Activated T-helper 1 cell treated with Interleukin-2 at 50 U/mL for 16 hours (primary cell): ENCODE results near the gene FGF1.

Experiments used
- DNase-seq: peaks from one replicate; pipeline ENCODE4 v3.0.0-alpha.2; 2020; ENCODE audit warnings: low read depth

FGF1 gene

DNA sequence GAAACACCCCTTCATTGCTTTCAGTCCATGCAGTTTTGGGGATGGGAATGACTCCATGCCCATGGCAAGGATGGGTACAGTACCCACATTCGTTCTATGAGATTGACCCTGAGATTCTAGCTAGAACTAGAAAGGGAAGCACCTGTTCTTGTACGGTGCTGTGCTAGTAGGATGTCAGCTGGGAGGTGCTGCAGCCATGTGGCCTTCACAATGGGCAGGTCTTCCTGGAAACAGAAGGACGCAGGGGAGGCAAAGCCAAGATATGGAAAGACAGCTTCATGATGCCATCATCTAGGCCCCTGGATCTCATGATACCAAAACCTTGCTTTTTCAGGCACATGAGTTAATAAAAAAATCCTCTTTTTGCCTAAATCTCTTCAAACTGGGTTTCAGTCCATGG, 10.5 kb upstream of the FGF1 start:
- DNase-seq, result no peak

DNA sequence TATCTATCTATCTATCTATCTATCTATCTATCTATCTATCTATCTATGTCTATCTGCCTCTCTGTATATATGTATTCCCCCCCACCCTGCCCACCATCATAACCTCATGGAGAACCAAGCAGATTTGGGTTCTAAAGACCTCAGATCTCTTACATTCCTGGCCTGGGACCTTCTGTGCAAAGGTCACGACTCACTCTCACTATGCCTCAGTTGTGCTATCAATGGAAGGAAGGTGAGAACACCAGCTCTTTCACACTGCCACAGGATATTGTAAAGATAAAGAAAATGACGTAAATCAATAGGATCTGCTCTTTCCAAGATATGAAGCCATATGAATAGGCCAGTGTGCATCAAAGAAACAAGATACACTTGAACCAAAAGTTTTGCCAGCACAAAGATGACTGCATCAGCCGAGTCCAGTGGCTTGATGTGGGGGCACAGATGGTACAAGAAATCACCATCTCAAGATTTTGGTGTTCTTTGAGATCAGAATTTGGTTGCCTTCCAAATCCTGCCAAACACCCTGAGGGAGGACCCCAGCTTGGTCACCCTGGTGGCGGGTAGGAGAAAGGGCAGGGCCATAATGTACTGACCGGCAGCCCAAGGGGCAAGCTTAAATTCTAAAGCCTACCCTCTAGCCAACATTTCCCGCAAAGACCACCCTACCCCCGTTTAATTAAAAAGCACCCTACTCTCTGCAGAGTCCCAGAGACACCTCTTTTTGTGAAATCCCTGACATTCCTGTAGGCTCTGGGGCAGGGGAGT, 8.4 kb upstream of the FGF1 start:
- DNase-seq, result no peak

DNA sequence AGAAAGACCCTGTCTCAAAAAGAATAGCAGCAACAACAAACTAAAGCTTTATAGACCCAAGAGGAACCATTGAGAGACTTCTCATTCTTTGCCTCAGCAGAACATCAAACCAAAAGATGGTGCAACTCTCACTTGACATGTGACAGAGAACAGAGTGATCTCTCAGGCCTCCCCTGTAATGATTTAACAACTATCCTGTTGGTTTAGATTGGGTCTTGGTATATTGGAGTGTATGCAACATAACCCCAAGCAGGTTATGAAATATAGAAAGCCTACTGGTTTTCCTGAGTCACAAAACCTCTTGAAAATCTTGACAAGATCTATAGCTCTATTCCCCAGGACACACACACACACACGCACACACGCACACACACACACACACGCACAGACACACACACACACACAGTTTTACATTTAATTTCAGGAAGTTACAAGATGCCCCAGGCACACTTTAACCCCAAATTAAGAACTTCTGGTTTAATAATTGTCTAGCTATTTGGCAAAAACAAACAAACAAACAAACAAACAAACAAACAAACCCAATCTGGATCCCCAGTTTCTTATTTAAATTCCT, 6.5 kb upstream of the FGF1 start:
- no peak for DNase-seq

DNA sequence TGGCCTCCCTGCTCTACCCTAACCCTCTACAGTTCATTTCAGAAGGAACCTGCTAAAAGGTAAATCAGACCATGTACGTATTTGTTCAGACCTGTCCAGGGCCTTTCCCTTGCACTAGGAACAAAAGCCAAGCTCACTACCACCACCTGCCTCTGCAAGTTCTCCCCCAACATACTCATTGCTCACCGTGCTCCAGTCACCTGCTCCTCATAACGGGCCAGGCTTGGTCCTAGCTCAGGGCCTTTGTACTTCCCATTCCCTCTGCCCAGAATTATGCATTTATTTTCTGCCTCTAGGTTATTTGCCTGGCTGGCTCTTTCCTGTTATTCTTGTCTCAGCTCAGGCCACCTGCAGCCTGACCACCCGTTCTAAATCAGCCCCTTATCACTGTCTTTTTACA, 4.8 kb upstream of the FGF1 start:
- no peak for DNase-seq

DNA sequence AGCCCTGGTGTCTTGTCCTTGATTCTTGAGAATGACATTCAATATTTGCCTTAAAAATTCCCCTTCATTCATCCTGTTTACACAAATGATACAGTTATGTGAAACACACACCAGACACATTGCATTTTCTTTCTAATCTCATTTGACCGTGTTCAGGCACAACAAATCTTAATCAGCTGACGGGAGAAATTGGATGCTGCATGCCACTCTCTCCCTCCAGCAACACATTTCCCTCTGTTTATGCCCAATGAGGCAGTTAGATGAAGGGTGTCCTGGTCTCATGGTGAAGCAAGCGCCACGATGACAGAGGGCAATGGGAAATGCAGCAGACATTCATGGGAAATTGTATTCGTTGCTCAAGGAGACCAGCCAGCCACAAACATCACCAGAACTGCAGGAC, 3.2 kb upstream of the FGF1 start:
- DNase-seq, result no peak

DNA sequence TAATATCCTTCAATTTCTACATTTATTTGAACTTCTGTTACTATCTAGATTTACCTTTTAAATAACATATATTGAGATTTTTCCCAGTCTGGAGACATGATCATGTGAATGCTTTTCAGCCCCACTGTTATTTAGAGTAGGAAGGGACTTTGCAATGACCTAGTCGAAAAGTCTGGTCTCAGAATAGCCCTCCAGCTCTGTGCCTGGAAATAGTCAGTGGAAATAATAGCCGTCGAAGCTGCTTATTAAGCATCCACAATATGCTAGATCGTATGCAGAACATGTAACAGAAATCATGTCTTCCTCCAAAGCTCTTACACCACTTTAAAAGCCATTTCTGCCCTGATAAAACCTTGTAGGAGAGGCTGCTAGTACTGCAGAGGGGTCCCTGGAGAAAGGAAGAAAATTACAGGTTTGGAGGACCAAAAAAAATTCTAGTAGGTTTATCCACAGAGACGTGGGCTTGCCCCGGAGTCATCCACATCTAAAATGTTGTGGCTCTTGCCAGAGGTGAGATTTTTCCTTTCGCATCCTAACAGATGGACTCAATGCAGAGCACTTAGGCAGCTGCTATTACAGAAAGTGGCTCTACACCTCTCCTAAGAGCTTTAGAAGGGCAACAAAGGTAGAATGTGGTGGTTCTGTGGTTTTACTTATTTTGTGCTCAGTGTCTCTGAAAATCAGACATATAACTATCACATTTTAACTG, 2.5 kb upstream of the FGF1 start:
- no peak for DNase-seq

DNA sequence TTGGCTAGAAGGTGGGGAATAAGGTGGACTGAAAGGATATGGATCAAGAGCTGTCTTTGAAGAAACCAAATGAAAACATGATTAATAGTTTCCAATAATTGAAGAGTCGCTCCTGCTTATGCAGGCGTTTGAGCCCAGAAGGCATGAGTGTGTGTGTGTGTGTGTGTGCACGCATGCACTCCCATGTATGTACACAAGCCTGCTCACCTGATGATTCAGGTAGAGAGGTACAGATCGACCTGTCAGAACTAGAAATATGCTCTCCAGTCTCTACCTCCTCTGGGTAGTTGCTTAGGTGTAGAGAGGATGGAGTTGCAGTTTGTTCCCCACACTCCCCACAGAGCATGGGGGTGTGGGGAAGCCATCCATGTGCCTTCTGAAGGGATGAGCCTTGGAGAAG, 1.1 kb upstream of the FGF1 start:
- DNase-seq, result no peak

DNA sequence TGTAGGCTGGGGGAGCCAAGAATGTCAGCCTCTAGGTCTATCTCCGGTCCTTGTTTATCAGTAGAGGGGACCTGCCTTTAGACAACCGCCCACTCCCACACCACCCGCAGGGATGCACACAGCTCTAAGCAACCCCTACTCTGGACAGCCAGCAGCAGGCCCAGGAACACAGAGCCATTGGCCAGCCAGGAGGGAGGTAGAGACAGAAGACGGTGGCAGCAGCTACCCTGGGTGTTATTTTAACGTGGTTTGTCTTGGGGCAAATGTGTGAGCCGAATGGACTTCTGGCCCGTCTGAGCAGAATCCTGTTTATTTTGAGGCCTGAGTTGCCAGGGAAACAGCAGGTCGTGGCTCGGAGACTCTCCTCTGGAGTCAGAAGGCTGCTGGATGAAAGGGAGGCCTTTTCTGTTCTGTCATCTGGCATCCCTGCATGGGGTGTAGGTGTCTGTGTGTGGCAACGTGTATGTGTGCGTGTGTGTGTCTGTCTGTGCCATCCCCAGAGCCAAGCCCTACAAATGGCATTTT, 382 bp upstream of the FGF1 start:
- DNase-seq, result no peak

DNA sequence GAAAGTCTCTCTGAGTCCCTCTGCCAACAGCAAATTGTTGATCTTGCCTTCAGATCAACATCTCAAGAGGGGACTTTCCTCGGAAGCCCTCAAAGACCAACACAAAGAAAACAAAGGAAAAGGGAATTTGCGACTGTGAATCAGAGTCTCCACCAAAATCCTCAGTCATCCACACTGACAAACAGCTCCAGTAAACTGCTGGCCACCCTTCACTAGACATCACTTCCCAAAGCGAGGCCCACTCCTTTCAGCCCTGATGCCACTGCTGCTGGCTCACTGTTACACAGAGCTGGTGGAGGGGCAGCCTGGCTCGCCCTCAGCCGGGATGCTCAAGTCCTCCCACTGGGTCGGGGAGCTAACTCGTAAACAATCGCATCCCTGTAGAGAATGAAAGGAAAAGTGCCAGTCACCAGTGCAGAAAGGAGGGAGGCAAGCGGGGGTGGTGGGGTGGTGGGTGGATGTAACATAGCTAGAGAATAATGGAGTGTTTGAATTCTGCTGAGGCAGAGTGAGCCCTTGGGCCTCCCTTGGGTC, 1.3 kb downstream of the FGF1 start:
- no peak for DNase-seq

DNA sequence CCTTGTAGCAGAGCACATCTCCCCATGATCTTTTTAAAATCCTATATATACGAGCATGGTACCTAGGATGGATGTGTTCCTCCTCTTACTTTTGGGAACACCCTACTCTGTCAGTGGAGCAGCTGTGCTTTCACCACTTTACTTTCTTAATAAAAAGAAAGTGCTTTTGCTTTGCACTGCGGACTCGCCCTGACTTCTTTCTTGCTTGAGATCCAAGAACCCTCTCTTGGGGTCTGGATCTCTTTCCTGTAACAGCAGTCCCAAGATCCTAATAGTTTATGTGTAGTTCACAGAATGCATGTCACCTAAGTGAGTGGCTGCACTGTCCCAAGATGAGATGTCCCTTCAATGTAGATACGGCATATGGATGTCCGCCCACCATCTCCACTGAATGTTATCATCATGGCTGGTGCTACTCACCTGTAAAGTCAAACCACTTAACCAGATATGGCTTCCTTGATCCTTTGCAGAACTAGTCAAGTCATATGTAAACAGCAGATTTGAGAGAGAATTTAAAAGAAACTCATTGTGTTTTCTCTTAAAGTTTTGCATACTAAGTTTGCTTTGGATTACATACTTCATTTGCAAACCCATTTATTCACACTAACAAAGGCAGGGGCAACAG, 1.9 kb downstream of the FGF1 start:
- no peak for DNase-seq

DNA sequence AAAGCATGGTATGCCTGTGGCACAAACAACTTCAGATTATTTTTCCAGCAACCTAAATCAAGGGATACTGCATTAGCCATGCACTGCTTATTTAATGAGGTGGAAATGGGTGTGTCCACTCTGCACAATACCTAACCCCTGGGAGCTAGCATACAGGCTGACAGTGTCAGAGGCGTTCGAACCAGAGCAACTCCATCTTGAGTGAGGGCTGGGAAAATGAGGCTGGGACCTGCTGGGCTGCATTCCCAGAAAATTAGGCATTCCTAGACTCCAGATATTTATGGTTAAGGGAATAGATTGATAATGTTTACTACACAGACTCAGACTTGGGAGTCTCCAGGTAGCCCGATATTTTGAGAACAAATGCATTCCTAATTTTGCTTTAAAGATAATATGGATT, 2.8 kb downstream of the FGF1 start:
- no peak for DNase-seq

DNA sequence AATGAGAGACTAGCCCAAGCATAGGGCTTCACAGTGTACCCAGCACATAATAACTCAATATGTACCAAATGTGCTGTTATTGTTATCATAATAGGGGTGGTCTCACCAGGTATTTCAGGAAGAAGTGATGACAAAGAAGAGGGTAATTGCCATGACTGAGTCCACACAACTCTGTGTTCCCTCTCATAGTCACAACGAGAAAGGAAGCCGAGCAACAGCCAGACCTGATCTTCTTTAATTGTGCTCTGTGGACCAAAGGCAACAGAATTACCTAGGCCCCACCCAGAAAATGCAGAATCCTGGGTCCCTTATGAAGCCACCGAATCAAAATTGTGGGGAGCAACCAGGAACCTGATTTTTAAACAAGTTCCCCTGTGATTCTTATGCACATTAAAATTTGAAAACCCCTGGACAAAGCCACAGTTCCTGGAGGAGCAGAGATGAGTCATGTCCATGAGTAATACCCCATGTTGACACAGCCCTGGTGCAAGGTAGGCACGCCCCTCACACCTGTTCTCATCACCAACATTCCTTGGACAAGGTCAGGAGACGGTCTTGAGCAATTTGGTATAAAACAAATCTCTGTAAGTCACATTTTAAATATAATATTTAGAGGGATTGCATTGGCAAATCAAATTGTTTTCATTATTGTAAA, 5.2 kb downstream of the FGF1 start:
- no peak for DNase-seq

DNA sequence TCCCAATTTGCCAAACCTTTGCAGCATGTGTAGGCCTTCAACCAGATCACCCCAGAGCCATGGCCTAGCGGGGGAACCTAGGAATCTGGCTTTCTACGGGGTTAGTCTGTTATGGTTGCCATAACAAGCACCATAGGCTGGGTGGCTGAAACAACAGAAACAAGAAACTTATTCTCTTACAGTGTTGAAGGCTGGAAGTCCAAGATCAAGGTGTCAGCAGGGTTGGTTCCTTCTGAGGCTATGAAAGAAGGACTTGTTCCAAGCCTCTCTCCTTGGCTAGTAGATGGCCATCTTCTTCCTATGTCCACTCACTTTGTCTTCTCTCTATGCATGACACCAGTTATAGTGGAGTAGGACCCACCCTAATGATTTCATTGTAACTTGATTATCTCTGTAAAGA, 6.1 kb downstream of the FGF1 start:
- no peak for DNase-seq

DNA sequence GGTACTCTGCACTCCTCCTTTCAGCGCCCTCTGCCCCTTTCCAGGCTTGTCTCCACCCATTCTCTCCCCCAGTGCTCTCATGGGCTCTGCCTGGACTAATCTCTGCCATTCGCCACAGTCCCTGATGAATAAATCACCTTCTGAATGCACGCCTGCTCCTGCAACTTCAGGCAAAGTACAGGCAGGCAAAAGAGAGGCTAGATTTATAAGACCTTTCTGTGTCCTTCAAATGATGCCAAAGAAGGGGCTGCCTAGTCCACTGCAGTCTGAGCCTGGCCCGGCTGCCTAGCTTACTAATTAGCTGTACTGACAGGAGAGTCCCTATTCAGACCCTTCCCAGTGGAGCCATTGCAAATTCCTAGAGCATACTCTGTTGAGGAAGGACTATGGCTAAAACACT, 7.4 kb downstream of the FGF1 start:
- no peak for DNase-seq

DNA sequence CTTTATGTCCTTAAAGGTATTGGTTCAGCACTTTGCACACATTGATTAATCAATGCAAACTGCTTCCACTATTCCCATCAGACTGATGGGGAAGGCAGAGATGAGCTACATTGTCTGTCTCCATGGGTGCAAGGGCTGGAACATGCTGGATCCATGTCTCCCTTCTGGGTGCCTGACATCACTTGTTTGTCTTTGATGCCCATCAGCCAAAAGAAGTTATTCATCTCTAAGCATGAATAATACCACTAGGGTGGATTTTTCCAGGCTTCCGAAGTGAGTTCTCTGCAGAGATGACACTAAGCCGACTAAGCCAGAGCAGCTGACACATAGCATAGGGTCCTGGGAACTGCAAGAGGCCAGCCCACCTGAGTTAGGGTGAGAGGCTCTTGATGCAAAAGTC, 8.7 kb downstream of the FGF1 start:
- DNase-seq, result no peak

DNA sequence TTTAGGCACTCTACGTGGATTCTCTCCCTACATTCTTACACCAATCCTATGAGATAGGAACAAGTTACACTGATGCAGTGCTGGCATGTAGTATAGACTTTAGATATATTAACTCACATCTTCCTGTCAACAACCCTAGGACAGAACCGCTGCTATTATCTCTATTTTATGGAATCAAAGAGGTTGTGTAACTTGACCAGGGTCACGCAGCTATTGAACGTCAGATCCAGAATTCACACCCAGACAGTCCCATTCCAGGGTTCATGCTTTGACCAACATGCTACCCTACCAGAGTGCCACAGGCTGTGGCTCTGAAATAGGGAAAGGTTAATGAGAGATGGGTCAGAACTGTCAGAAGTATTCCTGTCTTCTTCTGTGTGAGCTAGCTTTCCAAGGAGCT, 9.6 kb downstream of the FGF1 start:
- DNase-seq, result no peak

DNA sequence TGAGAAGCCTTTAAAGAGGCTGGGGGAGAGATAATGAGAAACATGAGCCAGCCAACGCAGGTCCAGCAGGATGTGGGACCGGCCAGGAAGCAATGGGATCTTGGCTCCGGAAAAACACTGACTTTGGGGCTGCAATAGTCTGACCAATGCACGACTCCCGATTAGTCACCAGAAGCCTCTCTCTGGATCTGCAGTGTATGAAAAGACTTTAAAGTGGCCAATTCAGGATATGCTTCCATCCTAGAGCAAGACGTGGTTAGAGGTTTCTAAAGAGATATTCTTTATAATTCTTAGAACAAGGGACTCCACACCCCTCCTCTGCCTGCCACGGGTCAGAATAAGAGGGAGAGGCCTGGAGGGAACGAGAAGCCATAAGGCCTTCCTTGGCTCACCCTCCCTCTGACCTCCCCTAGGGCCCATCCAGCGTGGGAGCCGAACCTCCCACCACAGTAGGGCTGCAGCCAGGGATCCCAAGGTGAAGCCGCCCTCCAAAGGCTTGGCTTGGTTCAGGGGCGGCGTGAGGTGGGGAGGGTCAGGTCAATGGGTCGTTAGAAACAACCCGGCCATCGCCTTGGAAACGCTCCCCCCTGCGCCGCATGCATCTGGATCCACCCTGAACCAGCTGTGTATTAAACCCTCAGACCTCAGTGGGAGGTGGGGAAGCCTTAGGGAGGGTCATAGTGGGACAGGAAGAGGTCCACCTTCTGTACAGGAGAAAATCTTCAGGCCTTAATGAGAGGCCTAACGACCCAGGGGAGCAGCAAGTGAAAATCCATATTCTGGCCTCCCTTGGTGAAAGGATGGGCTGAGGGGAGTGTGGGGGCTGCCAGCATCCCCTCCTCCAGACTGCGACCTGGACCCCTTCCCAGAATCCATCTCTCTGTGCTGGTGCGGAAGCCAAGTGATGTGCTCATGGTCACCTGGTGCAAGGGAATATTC, 11.1 kb downstream of the FGF1 start:
- DNase-seq, result no peak

DNA sequence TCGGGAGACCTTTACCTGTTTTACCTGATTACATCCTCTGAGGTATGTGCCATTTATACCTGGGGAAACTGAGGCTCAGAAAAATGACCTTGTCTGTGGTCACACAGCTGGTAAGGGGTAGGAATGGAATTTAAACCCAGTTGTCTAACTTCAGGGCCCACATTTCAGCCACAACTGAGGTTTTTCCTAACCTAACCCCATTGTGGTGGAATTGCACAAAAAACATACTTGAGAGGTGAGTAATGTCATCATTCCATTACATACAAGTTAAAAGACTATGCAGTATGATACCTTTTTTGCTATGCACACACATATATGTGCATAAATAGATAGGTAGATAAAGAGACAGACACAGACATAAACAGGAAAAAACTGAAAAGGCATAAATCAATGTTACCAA, 14.1 kb downstream of the FGF1 start:
- no peak for DNase-seq

DNA sequence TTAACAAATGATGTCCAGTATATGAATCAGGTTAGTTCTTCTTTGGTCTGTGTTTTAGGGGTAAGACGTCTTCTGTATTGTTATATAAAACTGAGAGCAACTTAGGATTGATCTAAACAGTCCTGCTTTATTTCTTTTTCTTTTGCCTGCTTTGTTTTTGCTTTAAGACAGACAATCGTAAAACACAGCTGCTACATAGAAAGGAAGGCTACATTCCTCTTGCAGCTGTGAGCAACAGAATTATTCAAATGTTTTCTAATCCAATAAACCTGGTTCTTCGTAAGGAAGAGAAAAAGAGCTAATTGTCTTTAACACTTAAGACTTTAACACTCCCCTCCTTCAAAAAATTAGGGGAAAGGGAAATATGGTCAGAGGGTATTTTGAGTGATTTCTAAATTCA, 14.6 kb downstream of the FGF1 start:
- no peak for DNase-seq

DNA sequence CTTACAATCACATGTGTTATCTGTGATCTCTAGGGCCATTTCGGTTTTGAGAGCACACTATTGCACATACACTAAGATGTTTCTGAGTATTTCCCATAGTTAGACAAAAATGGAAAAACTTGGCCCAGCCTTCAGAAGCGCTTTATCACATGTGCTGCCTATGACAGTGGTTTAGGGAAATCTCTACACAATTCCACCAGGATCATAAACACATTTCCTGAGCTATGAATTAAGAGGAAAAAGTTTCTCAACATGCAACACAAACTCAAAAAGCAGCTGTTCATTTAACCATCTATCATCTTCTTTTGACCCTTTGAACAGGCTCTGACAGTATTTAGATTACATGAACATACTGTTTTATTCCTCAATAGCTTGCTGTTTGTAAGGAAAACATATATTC, 15.1 kb downstream of the FGF1 start:
- no peak for DNase-seq

DNA sequence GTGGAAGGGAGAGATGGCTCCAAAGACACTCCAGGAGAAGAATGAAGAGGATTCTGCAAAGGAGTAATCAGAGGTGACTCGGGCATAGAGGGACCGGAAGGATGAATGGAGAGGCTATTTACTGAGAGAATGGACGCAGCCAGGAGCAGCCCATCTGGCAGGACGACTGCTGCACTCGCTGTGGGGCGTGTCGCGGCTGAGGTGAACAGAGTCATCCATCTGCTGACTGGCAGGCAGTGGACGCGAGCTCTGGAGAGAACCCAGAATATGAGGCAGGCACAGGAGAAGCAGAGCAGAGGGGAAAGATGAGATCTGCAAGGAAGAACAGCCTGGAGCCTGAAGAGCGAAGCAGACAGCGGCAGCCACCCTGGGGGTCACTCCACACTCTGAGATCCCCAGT, 16.4 kb downstream of the FGF1 start:
- DNase-seq, result no peak
